Right cardiac atrium (tissue), 5 donors: ENCODE measurements around the gene ZBTB7B. TPM values are rescaled to one million over a fixed set of nuclear protein-coding genes. Genes with fewer than 3 reads are reported as not detected.

Source experiments
- ATAC-seq, 2 donors: fragments of 200-7000 bp; cut with Tn5 transposase; one replicate each; pipeline versions ENCODE4 v1.8.0 to v1.9.1; 2020; ENCODE audit warnings: moderate library complexity in 2 of 2, mild to moderate bottlenecking in 1 of 2
- DNase-seq, 3 donors: peaks; one replicate each; pipeline ENCODE4 v3.0.0-alpha.2; 2020
- H3K27ac ChIP-seq: one replicate; pipeline ENCODE4 v1.5.1; 2013; ENCODE audit warnings: mild to moderate bottlenecking, low read length, control low read depth, moderate library complexity
- H3K27me3 ChIP-seq: one replicate; pipeline ENCODE4 v1.6.1; 2013; ENCODE audit not compliant: control insufficient read depth, insufficient read depth
- H3K4me1 ChIP-seq: one replicate; pipeline ENCODE4 v1.6.1; 2013; ENCODE audit warnings: low read length; ENCODE audit not compliant: control insufficient read depth, insufficient read depth
- H3K4me3 ChIP-seq: one replicate; pipeline ENCODE4 v1.5.1; 2013; ENCODE audit warnings: low read length, control low read depth
- H3K9me3 ChIP-seq: one replicate; pipeline ENCODE4 v1.6.1; 2013; ENCODE audit warnings: low read length; ENCODE audit not compliant: control insufficient read depth
- WGBS: extraction: QIAGEN DNeasy Blood & Tissue Kit; methylation state at CpG from one replicate; pipeline ENCODE4 v1.1.7; 2013; 5-methylcytosine and 5-hydroxymethylcytosine counted together
- intact Hi-C, 4 donors: fragments of 100-400 bp; cut with DNase I; formaldehyde crosslinking; loops; one replicate each; pipeline versions ENCODE4 v1.11.0 to v1.14.0; 2022 to 2023
- polyA plus RNA-seq: library from polyadenylated mRNA; stranded (reverse); fragments of 200-250 nt; gene quantifications from one replicate; pipeline ENCODE4 v1.2.3, GENCODE V29; 2013
- total RNA-seq, 4 donors: library from RNA; stranded (reverse); fragmentation: NEBNext Ultra II Directional; extraction: Animal tissue kit (Norgen Biotek cat#: 25700); gene quantifications; one replicate each; pipeline ENCODE4 v1.2.1, GENCODE V29; 2021
- donor health status: healthy with polysubstance abuse.
- donor health status: DM: no; HTN: yes; CAD: no.
- donor health status: DM: no; HTN: no; CAD: no.
- donor health status: DM: no; HTN: yes; CAD: no; lungs with severe emphysema.
- donor health status: DM: yes; HTN: yes; CAD: no.

ZBTB7B gene
- total and polyA plus RNA-seq, 5 donors: 40.3 to 66.6 (median 50.7) TPM

DNA sequence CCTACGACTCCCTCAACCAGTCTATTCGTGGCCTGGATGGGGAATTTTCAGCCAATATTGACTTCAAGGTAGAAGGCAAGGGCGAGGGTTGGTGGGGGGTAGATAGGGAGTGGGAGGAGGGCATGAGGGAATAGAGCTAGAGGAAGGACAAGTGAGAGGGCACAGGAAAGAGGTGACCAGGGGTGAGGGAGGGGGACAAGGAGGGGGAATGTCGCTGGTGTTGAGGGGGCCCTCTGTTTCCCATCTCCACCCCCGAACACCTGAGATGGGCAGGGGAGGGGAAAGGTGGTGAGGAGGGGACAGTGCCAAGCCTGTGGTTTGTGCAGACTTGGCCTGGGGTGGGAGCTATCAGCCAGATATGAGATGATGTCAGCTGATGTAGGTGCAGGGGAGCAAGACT, 40.2 kb downstream of the ZBTB7B start:
- no peak overlapping the region for H3K4me3 ChIP-seq
- ATAC-seq: no peak
- no peak overlapping the region for H3K27ac ChIP-seq
- WGBS: 77% methylated on average over 5 of the region's 5 CpGs
- H3K9me3 ChIP-seq: no peaks in the 10 kb centered on the region
- DNase-seq: no peak
- intact Hi-C loops: no loop called here
- H3K27me3 ChIP-seq: no peaks in the 10 kb centered on the region
- H3K4me1 ChIP-seq: peaks cover 7% of the 10 kb centered on the region

DNA sequence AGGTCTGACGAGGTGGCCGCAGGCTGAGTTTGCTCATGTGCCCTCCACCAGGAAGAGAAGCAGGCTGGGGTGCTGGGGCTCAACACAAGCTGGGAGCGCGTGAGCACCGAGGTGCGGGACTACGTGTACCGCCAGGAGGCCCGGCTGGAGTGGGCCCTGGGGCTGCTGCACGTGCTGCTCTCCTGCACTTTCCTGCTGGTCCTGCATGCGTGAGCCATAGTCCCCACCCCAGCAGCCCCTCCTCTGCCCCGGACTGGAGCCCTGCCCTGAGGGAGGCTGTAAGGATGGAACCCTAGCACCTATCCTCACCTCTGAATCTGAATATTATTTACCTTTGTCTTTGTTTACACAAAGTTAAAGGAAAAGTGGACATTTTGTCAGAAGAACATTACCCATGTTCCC, 40.7 kb downstream of the ZBTB7B start:
- peak in 1 of 3 donors; percentile 62 for DNase-seq
- Histone ChIP-seq H3K27ac (no peak overlapping the region), H3K27me3 (no peaks in the 10 kb centered on the region), H3K4me1 (peaks cover 7% of the 10 kb centered on the region), H3K9me3 (no peaks in the 10 kb centered on the region), H3K4me3 (no peak overlapping the region)
- WGBS: 80% methylated on average over 12 of the region's 12 CpGs
- intact Hi-C loops: no loop called here
- ATAC-seq: no peak

DNA sequence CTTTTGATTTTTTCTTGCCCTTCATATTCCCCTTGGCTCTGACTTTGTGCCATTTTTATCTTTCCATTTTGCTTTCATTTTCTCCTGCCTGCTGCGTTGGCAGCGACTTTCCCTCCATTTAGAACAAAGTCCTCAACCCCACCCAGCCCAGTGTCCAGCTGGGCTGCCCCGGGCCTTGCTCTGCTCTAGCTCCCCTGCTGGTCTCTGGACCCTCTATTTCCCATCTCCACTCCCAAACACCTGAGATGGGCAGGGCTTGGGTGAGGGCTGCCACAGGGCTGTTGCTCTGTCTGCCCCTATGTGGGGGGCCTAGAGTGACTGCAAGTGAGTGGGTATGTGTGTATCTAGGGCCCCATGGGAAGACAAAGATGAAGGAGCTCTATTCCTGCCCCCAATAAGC, 41.2 kb downstream of the ZBTB7B start:
- intact Hi-C loops: no loop called here
- Histone ChIP-seq H3K4me3 (no peak overlapping the region), H3K4me1 (peaks cover 7% of the 10 kb centered on the region), H3K27me3 (no peaks in the 10 kb centered on the region), H3K27ac (no peak overlapping the region), H3K9me3 (no peaks in the 10 kb centered on the region)
- WGBS: 69% methylated on average over 3 of the region's 3 CpGs
- peak in 1 of 3 donors; percentile 20 for DNase-seq
- ATAC-seq: no peak

DNA sequence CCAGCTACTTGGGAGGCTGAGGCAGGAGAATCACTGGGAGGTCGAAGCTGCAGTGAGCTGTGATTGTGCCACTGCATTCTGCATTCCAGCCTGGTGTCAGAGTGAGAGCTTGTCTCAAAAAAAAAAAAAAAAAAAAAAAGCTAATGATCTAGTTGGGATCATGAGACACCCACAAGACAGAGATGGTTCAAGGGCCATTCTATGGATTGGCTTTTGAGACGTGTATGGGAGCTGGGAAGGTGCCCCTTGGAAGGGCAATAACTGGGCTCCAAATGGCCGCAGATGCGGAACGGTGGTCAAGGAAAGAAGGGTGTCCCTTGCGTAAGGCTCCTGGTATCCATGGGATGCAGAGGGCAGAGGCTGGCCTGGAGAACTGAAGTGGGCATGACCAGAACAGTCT, 41.8 kb downstream of the ZBTB7B start:
- no peak overlapping the region for H3K4me3 ChIP-seq
- intact Hi-C loops: no loop called here
- no peak for ATAC-seq
- H3K4me1 ChIP-seq: peaks cover 3% of the 10 kb centered on the region
- H3K27me3 ChIP-seq: no peaks in the 10 kb centered on the region
- DNase-seq: no peak
- H3K9me3 ChIP-seq: no peaks in the 10 kb centered on the region
- H3K27ac ChIP-seq: no peak overlapping the region
- WGBS: 89% methylated on average over 6 of the region's 6 CpGs

DNA sequence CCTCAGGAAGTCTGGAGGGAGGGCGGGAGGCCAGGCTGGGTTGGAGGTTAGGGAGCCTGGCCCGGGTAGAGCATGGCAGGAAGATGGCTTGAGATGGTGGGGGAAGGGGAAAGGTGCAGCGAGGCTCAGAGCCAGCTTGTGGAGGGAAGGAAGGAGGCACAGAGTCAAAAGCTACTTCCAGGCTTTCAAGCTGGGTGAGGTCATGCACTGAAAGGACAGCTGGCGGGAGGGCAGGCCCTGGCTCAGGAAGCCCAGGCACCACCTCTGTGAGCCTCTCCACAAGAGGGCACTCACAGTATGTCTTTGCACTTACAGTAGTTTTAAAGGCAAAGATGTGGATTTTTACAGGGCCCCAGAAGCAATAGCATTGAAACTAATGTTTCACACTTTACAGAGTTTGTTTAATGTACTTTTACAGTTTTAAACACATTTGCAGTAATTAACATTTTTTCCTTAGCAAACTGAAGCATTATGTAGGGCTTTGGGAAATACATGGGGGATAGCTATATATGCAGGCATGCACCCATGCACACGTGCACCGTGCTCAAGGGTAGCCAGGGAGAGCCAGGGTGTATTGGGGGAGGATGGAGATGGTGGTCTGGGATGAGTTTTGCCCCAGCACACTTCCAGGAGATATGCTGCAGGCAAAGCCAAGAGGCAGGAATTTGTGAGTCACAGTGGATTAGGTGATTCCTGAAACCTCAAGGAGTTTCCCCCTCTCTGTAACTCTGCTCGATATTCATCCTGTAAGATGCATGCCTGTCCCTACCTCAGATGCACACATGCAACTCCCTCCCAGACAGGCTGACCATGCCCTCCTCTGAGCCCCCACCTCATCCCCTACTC, 42.4 kb downstream of the ZBTB7B start:
- no peak overlapping the region for H3K27ac ChIP-seq
- ATAC-seq: peak; percentile 85 to 87
- no peaks in the 10 kb centered on the region for H3K27me3 ChIP-seq
- H3K9me3 ChIP-seq: no peaks in the 10 kb centered on the region
- DNase-seq: peak; percentile 83 to 91 (median 88)
- H3K4me1 ChIP-seq: peaks cover 6% of the 10 kb centered on the region
- H3K4me3 ChIP-seq: no peak overlapping the region
- intact Hi-C loops: loop anchor here in 1 of 4 donors (5.0 kb wide), 1 partner anchor 37 kb away; no protein-coding TSS in a partner anchor
- WGBS: 55% methylated on average over 7 of the region's 7 CpGs

DNA sequence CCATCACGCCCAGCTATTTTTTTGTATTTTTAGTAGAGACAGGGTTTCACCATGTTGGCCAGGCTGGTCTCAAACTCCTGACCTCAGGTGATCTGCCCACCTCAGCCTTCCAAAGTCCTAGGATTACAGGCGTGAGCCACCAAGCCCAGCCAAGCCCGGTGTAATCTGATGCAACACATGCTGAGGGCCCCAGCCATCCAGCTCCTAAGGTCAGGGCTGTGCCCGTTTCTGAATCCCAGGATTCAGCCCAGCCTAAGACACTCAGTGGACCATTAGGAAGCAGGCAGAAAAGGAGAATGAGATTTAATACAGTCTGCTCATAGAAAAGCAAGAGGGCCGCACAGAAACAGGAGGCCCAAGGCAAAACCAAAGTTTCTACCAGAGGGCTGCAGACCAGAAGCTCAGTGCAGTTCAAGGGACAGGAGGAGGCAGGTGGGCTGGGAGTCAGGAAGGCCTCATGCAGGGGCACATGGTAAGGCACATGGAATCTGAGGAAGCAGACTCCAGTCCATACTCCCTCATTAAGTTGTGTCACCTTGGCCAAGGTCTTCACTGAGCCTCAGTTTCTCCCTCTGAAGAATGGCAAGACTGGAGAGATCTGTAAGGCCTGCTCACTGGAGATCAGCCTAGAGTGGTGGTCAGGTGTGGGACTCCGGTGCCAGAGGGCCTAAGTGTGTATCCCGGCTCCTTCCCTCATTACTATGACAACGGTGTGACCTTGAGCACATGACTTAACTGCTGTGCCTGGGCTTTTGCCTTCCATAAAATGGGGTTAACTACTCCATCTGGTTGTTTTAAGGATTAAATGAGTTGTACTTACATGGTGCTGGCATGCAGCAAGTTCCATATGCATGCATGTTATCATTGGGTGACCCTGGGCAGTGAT, 46.1 kb downstream of the ZBTB7B start:
- intact Hi-C loops: loop anchor here in 1 of 4 donors (5.0 kb wide), 1 partner anchor 34 kb away; no protein-coding TSS in a partner anchor
- no peak for ATAC-seq
- peaks cover 6% of the 10 kb centered on the region for H3K4me1 ChIP-seq

DNA sequence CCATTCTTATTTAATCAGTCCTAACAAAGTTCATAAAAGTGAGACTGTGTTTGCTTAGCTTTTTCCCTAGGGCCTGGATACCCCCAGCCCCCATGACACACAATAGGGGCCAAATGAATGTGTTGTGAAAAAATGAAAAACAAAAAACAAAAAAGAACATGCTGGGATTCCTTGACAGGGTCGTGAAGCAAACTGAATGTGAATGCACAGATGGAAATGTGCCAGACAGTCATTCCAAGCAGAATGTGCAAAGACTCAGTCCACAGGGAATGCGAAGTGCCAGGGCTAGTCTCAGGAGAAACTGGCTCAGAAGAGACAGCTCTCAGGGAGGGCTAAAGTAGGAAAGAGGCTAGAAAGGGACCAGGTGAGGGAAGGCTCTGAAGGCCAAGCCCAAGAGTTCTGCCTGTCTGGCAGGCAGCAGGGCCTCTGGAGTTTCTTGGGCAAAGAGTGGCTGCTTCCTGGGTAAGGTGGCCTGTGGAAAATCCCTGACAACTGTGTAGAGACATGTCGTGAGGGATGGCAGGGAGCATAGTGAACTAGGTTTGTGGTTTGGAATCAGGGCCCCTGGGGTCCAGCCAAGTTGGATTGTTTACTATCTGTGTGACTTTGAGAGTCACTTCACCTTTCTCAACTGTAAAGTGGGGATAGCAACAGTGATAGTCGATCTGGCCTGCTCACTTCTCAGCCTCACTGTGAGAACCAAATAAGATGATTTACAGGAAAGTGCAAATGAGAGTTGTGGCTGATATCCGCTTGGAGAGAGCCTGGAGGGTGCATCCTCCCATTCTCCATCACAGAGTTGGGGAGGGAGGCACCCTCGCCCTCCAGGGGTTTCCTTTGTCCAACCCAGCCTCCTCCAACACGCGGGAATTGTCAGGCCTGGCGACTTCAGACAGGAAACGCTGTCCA, 47.3 kb downstream of the ZBTB7B start:
- 16% methylated on average over 10 of the region's 10 CpGs for WGBS
- intact Hi-C loops: loop anchor here in 1 of 4 donors (5.0 kb wide), 1 partner anchor 32 kb away; no protein-coding TSS in a partner anchor
- peaks cover 3% of the 10 kb centered on the region for H3K4me1 ChIP-seq
- peak overlapping the region; percentile 49 for H3K27ac ChIP-seq
- no peak for ATAC-seq
- H3K27me3 ChIP-seq: no peaks in the 10 kb centered on the region
- peak overlapping the region; percentile 83 for H3K4me3 ChIP-seq
- DNase-seq: peak in 1 of 3 donors; percentile 31
- H3K9me3 ChIP-seq: no peaks in the 10 kb centered on the region

More for the DNA sequence above, 46.1 kb downstream of the ZBTB7B start:
- no peak for DNase-seq
- Histone ChIP-seq H3K27ac (no peak overlapping the region), H3K4me3 (no peak overlapping the region), H3K9me3 (no peaks in the 10 kb centered on the region), H3K27me3 (no peaks in the 10 kb centered on the region)
- 92% methylated on average over 8 of the region's 8 CpGs for WGBS

DNA sequence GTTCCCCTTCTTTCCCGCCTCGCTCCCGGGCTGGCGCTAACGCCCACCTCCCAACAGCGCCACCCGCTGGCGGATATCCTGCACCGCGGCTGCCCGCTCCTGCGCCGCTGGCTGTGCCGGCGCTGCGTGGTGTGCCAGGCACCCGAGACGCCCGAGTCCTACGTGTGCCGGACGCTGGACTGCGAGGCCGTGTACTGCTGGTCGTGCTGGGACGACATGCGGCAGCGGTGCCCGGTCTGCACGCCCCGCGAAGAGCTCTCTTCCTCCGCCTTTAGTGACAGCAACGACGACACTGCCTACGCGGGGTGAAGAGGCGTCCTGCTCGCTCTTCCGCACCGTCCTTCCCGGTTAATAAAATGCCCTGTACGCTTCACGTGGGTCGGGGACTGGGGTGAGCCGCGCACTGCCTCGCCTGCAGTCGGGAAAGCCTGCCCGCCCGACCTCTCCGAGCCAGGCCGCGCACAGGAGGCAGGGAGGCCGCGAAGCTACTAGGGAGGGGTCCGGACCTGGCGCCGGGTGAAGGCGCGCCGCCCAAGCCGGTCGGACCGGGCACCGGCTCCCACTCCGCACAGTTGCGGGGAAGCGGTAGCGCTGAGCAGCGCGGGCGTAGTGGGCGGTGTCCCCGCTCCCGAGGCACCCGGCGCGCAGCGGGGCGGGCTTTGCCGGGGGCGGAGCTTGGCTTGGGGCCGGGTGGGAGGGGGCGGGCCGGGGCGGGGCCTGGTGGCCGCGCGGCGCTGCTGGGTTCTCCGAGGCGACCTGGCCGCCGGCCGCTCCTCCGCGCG, 48.1 kb downstream of the ZBTB7B start, which contains the start of gene ADAM15:
ADAM15 (plus strand) TSS at position 757 of the 782 bp plus-strand sequence. CDS start 71 bp downstream, outside the sequence.
- intact Hi-C loops: no loop called here
- Histone ChIP-seq H3K27ac (peak within 1 kb of the TSS; percentile 95), H3K4me3 (peak within 1 kb of the TSS; percentile 83), H3K27me3 (no peaks in the 10 kb centered on the region), H3K9me3 (no peaks in the 10 kb centered on the region), H3K4me1 (peaks cover 3% of the 10 kb centered on the region)
- under 1% methylated on average over 99 of the region's 99 CpGs for WGBS
- ATAC-seq: peak; percentile 79 to 86
- DNase-seq: peak; percentile 87 to 95 (median 93)

DNA sequence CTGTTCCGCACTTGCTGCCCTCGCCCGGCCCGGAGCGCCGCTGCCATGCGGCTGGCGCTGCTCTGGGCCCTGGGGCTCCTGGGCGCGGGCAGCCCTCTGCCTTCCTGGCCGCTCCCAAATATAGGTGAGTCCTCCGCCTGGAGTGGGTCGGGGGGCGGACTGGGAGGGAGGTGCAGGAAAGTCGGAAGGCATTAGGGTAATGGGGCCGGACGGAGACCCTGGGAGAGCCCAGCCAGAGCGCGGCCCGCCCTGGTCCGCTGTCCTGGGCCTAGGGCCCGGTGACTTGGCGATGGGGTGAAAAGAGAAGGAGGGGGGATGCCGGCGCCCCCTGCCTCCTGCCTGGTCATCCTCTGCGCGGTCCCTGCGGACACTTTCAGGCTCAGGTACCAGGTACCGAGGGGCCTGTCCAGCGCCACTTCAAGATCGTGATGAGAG, 48.8 kb downstream of the ZBTB7B start:
- Histone ChIP-seq H3K27ac (peak overlapping the region; percentile 95), H3K4me3 (peak overlapping the region; percentile 83), H3K4me1 (peaks cover 3% of the 10 kb centered on the region), H3K9me3 (no peaks in the 10 kb centered on the region), H3K27me3 (no peaks in the 10 kb centered on the region)
- DNase-seq (no peak), ATAC-seq (peak; percentile 1 to 7)
- under 1% methylated on average over 31 of the region's 31 CpGs for WGBS
- intact Hi-C loops: no loop called here
